GM12801 (cell line): ENCODE results near the gene NEUROD2.

Experiments
- TF ChIP-seq, protein P1 (sequence below): IDR thresholded peaks from one replicate; pipeline ENCODE4 v1.5.1; 2011; ENCODE audit warnings: control low read depth; ENCODE audit not compliant: insufficient read length; ENCODE audit errors: extremely low read depth

Gene NEUROD2

DNA sequence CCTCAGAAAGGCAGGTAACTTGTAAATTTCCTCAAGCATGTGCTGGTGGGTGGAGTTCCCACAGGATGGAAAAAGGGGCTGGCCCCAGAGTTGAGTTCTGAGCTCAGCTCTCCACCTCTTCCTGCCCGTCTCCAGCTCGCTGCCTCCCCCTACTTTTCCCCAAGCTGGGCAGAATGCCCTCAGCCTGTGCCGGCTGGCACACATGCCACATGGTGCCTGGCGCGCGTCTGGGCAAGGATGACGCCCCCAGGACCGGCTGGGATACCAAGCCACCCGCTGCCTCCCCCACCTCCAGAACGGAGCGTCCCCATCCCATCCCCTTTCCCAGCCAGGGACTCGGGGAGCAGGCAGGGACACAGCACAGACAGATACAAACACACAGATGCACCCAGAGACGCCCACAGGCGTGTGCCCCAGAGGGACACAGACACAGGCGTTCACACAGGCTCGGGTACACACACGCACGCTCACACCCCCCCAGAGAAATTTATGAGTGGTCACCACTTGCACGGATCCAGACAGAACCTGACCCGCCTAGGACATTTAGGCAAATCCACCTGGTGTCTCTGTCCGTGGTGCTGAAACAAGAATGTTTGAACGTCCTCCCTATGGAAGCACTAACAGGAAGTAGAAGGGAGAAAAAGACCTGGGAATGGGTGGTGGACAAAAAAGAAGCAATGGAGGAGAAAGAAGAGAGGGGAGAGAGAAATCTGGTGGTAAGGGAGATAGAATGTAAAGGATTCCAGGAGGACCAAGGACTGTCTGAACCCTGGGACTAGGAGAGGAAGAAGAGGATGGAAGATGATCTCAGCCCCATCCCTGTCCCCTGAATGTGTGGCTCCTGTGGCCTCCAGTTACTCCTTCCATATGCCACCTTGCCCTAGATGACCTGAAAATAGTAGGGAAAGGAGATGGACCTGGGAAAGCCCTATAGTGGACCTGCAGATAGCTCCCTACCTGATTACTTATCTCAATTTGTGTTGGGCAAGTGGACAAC, 15.5 kb downstream of the NEUROD2 start:
- TF ChIP-seq, protein P1, sequence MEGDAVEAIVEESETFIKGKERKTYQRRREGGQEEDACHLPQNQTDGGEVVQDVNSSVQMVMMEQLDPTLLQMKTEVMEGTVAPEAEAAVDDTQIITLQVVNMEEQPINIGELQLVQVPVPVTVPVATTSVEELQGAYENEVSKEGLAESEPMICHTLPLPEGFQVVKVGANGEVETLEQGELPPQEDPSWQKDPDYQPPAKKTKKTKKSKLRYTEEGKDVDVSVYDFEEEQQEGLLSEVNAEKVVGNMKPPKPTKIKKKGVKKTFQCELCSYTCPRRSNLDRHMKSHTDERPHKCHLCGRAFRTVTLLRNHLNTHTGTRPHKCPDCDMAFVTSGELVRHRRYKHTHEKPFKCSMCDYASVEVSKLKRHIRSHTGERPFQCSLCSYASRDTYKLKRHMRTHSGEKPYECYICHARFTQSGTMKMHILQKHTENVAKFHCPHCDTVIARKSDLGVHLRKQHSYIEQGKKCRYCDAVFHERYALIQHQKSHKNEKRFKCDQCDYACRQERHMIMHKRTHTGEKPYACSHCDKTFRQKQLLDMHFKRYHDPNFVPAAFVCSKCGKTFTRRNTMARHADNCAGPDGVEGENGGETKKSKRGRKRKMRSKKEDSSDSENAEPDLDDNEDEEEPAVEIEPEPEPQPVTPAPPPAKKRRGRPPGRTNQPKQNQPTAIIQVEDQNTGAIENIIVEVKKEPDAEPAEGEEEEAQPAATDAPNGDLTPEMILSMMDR = no peak

DNA sequence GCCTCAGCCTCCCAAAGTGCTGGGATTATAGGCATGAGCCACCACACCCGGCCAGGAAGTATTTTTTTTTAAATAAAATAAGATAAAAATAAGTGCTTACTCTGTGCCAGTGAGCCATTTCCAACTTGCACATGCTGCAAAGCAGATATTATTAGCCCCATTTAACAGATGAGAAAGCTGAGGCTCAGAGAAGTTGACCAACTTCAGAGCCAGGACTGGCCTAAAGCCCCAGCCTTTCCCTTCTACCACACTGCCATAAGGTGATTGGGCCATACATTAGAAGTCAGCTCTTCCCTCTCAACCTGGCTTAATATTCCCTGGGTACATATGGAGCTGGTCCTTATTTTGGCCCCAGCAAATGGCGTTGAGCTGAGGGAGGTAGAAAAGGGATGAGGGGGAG, 25.1 kb downstream of the NEUROD2 start:
- TF ChIP-seq, protein P1 = no peak

DNA sequence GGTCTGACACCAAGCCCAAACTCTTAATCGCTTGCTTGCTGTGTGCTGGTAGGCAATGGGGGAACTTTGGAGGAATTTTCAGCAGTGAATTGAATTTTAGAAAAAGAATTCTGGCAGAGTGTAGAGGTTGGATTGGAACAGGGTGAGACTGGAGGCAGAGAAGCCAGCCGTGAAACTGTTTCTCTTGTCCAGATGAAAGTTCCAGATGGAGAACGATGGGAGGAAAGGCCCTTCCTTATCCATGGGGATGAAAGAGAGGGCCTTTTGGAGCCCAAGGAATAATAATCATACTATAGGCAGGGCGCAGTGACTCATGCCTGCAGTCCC, 26.0 kb downstream of the NEUROD2 start:
- TF ChIP-seq, protein P1 = no peak

DNA sequence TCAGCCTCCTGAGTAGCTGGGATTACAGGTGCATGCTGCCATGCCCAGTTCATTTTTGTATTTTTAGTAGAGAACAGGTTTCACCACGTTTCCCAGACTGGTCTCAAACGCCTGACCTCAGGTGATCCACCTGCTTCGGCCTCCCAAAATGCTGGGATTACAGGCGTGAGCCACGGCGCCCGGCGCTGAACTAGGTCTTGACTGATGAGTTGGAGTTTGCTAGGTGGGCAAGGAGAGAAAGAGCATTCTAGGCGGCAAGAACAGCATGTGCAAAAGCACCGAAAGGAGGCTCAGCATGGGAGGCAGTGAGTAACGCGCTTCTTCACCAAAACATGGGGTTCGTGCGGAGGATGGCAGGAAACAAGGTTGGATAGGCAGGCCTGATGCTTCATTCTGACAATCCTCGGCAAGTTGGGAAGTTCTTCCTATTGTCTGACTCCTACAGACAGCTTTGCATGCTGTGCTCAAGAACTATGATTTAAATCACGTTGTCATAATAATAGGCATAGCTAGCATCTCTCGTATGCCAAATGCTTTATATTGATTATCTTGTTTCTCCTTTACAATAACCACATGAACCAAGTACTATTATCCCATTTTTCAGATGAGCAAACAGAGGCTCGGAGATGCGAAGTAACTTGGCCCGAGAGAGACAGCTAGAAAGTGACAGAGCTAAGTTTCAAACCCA, 26.5 kb downstream of the NEUROD2 start:
- TF ChIP-seq, protein P1 = no peak

DNA sequence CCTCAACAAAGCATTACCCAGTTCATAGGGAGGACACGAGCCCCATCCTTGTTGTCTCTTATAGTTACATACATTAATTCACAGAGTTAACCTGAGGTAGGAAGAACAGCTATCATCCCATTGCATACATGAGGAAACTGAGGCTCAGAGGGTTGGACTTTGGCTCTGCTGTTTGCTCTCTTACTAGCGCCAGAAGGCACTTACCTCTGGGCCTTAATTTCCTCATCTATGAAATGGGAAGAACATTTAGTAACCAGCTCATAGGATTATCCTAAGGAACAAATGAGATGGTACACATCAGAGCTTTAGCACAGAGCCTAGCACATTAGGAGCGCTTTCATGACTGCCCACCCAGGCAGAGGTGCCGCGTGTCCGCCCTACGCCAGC, 27.6 kb downstream of the NEUROD2 start:
- TF ChIP-seq, protein P1 = no peak

DNA sequence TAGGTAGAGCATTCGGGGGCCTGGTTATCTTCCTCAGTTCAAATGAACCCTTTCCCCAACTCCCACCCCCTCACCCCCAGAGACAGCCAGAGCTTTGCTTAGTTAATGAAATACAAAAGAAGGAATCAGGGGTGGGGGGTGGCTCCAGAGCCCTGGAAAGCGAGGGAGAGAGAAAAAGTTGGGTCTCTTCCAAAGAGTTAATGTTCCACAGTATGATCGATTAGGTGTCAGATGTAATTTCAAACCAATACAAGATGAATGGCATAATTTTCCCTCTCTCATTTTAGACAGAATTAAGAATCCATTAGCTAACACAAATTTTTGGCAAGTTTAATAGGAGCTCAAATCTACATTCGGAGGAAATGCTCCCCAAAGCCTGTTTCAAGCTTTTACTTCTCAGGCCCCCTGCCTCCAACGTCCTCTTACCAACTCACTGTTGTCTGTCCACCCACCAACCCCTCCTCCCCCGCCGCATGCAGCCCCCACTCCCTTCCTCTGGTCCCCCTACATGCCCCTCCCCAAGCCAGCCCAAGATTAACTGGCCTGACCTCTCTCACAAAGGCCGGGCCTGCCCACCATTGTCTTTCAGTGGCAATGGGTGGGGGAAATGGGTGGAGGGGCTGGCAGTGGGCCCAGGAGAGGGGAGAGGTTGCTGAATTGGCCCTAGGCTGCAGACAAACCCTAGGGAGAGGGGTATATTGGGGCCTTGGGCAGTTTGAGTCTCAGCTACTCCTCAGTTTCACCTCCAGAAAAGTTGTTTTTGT, 28.2 kb downstream of the NEUROD2 start:
- TF ChIP-seq, protein P1 = no peak

DNA sequence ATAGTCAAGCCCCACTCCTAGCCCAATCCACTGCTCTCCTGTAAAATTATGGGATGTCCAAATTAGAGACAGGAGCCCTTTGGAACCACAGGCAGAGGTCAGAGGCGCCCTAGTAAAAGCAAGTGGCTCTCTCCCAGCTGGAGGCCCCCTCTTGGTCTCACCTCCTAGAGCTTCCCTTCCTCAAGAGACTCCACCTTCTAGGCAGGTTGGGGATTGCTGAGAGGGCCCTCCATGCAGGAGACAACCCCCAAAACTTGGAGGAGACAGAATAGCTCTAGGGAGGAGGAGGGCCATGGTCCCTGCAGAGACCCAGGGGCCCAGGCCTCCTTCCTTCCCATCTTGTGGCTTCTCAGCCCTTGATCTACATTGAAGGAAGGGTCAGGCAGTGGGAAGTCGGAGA, 29.4 kb downstream of the NEUROD2 start:
- TF ChIP-seq, protein P1 = no peak
